Measurements from ENCODE around the gene PIGBOS1.
"Not testable (repeated sequence)": the region's sequence is repeated elsewhere in the genome, so short reads cannot be mapped to it uniquely, and the experiment has no call there.

PIGBOS1 gene

GRCh38 chr15:55290528-55291057 is 28.3 kb downstream of the PIGBOS1 start:
- peak; percentile 91 for DNase-seq

GRCh38 chr15:55289746-55290527 is 29.0 kb downstream of the PIGBOS1 start, which contains the start of gene RAB27A:
Gene RAB27A (minus strand): TSS chr15:55289813. CDS start chr15:55234934, 54,879 bp downstream.
- peak; percentile 89 for DNase-seq

- DNase-seq: peak; percentile 63
Measured at GRCh38 chr15:55289011-55289745, 29.7 kb downstream of the PIGBOS1 start.

GRCh38 chr15:55288006-55288717 is 30.8 kb downstream of the PIGBOS1 start:
- no peak for DNase-seq

GRCh38 chr15:55286442-55287189 is 32.3 kb downstream of the PIGBOS1 start:
- not testable (repeated sequence) for DNase-seq

- DNase-seq: no peak
Measured at GRCh38 chr15:55284426-55284825, 34.5 kb downstream of the PIGBOS1 start.

- no peak for DNase-seq
Measured at GRCh38 chr15:55283379-55284147, 35.4 kb downstream of the PIGBOS1 start.

- no peak for DNase-seq
Measured at GRCh38 chr15:55282284-55282833, 36.6 kb downstream of the PIGBOS1 start.

GRCh38 chr15:55281517-55282228 is 37.2 kb downstream of the PIGBOS1 start:
- no peak for DNase-seq

- DNase-seq: peak; percentile 54
Measured at GRCh38 chr15:55280589-55280988, 38.3 kb downstream of the PIGBOS1 start.

- peak; percentile 67 for DNase-seq
Measured at GRCh38 chr15:55279746-55280351, 39.1 kb downstream of the PIGBOS1 start.

GRCh38 chr15:55279100-55279745 is 39.7 kb downstream of the PIGBOS1 start:
- no peak for DNase-seq

GRCh38 chr15:55277715-55278114 is 41.2 kb downstream of the PIGBOS1 start:
- DNase-seq: no peak

- peak; percentile 73 for DNase-seq
Measured at GRCh38 chr15:55277116-55277564, 41.8 kb downstream of the PIGBOS1 start.

GRCh38 chr15:55276324-55276723 is 42.6 kb downstream of the PIGBOS1 start:
- no peak for DNase-seq

GRCh38 chr15:55270291-55270690 is 48.6 kb downstream of the PIGBOS1 start:
- no peak for DNase-seq

GRCh38 chr15:55268176-55268695 is 50.7 kb downstream of the PIGBOS1 start:
- DNase-seq: no peak

- DNase-seq: peak; percentile 69
Measured at GRCh38 chr15:55267401-55268175, 51.3 kb downstream of the PIGBOS1 start.
